ENCODE measurements around the gene CAMK2G.

DNA sequence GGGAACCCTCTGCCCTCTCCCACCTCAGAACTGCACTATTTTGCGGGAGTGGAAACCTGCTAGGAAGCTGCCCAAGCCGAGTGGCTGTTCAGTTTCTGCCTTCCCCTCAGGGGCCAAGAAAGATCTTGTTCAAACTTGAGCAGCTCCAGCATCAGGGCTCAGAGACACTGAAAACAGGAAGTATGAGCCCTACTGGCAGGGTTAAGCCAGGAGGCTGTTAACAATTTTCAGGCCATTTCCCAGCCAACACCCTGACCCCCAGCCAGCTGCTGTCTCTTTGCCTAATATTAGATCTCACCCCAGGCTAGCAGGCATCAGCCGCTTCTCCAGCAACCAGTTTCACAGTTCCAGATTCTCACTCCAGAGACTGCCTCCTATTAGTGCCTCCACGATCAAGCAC lies 45.7 kb upstream of the CAMK2G start:
- TF ChIP-seq, protein P1, sequence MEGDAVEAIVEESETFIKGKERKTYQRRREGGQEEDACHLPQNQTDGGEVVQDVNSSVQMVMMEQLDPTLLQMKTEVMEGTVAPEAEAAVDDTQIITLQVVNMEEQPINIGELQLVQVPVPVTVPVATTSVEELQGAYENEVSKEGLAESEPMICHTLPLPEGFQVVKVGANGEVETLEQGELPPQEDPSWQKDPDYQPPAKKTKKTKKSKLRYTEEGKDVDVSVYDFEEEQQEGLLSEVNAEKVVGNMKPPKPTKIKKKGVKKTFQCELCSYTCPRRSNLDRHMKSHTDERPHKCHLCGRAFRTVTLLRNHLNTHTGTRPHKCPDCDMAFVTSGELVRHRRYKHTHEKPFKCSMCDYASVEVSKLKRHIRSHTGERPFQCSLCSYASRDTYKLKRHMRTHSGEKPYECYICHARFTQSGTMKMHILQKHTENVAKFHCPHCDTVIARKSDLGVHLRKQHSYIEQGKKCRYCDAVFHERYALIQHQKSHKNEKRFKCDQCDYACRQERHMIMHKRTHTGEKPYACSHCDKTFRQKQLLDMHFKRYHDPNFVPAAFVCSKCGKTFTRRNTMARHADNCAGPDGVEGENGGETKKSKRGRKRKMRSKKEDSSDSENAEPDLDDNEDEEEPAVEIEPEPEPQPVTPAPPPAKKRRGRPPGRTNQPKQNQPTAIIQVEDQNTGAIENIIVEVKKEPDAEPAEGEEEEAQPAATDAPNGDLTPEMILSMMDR (conservative IDR thresholded peaks at IDR 0.05; ENCODE audit: low read depth, low read length) = no peak
- no peak for TF ChIP-seq EZH2phosphoT487 (IDR thresholded peaks at IDR 0.05; ENCODE audit: borderline replicate concordance, low read length)
